Gastroesophageal sphincter (tissue), 4 donors: ENCODE data around the gene SLC38A11. TPM values are rescaled to one million over a fixed set of nuclear protein-coding genes. Genes with fewer than 3 reads are reported as not detected.

Experiments used
- ATAC-seq: fragments of 150-250 bp; one replicate; pipeline ENCODE4 v1.9.1; 2016; ENCODE audit warnings: mild to moderate bottlenecking, moderate library complexity
- H3K27ac ChIP-seq, 4 donors: fragments of 200-600 bp; sonication (generic) in 3 of 4; 1 replicate in 3 of 4; 2 replicates in 1 of 4; pipeline ENCODE4 v1.5.1; 2016 to 2019
- H3K27me3 ChIP-seq: fragments of 200-600 bp; sonication (generic); one replicate; pipeline ENCODE4 v1.5.1; 2019
- H3K36me3 ChIP-seq, 2 donors: fragments of 200-600 bp; sonication (generic); one replicate each; pipeline ENCODE4 v1.5.1; 2019; ENCODE audit warnings: control low read depth in 1 of 2
- H3K4me1 ChIP-seq, 3 donors: fragments of 200-600 bp; sonication (generic); 1 replicate in 2 of 3; 2 replicates in 1 of 3; pipeline ENCODE4 v1.5.1; 2016 to 2019; ENCODE audit warnings: control low read depth in 2 of 3
- H3K4me3 ChIP-seq, 2 donors: fragments of 200-600 bp; sonication (generic); one replicate each; pipeline ENCODE4 v1.5.1; 2019; ENCODE audit warnings: mild to moderate bottlenecking in 1 of 2, moderate library complexity in 1 of 2
- H3K9me3 ChIP-seq, 3 donors: fragments of 200-600 bp; sonication (generic); one replicate each; pipeline ENCODE4 v1.5.1; 2017 to 2019; ENCODE audit warnings: control low read depth in 2 of 3
- CTCF ChIP-seq, 4 experiments: fragments of 200-600 bp in 2 of 4; fragments of 450-650 bp in 2 of 4; sonication (generic) in 1 of 4; IDR thresholded peaks; one replicate each; pipeline ENCODE4 v1.5.1; 2017 to 2019; ENCODE audit warnings: antibody characterized with exemption in 4 of 4, mild to moderate bottlenecking in 2 of 4, moderate library complexity in 2 of 4
- EP300 ChIP-seq: sonication (generic); formaldehyde crosslinking; IDR thresholded peaks from one replicate; pipeline ENCODE4 v1.6.1; 2017; ENCODE audit warnings: antibody characterized with exemption, mild to moderate bottlenecking
- POLR2A ChIP-seq, 2 donors: fragments of 450-650 bp; IDR thresholded peaks; one replicate each; pipeline ENCODE4 v1.6.1; 2017; ENCODE audit warnings: antibody characterized with exemption in 2 of 2, mild to moderate bottlenecking in 2 of 2, moderate library complexity in 1 of 2
- POLR2AphosphoS5 ChIP-seq: sonication (generic); formaldehyde crosslinking; IDR thresholded peaks from one replicate; pipeline ENCODE4 v1.6.1; 2017; ENCODE audit warnings: antibody characterized with exemption
- WGBS, 2 donors: methylation state at CpG; one replicate each; pipeline ENCODE4 v1.1.5; 2018; ENCODE audit warnings: low coverage in 1 of 2; 5-methylcytosine and 5-hydroxymethylcytosine counted together
- total RNA-seq, 4 donors: library from RNA; depleted of rRNA; stranded (reverse); fragments of >200 nt; gene quantifications; one replicate each; pipeline ENCODE4 v1.1.0, GENCODE V29; 2016

Gene SLC38A11
- total RNA-seq, 4 donors from 2014 or later, result 0.49 to 11.7 (median 2.7) TPM

GRCh38 chr2:164934401-164935117 lies 20.8 kb downstream of the SLC38A11 start:
- no peaks in the 10 kb centered on the region for H3K9me3 ChIP-seq
- WGBS, 2 donors, result 65 to 73% methylated on average over 5 of the region's 5 CpGs
- H3K4me1 ChIP-seq, result peaks cover 0 to 7% (median 3%) of the 10 kb centered on the region in 3 donors
- no peak for ATAC-seq
- TF ChIP-seq CTCF (IDR thresholded peaks at IDR 0.05) (no peak), POLR2AphosphoS5 (no peak), POLR2A (IDR thresholded peaks at IDR 0.05) (no peak), EP300 (no peak)
- H3K4me3 ChIP-seq, result no peak overlapping the region
- H3K27me3 ChIP-seq, result no peaks in the 10 kb centered on the region
- H3K27ac ChIP-seq, result no peak overlapping the region
- no peaks in the 10 kb centered on the region for H3K36me3 ChIP-seq

GRCh38 chr2:164933671-164934189 lies 21.6 kb downstream of the SLC38A11 start:
- Histone ChIP-seq H3K4me1 (peaks cover 0 to 7% (median 3%) of the 10 kb centered on the region in 3 donors), H3K9me3 (no peaks in the 10 kb centered on the region), H3K36me3 (no peaks in the 10 kb centered on the region), H3K27me3 (no peaks in the 10 kb centered on the region), H3K4me3 (no peak overlapping the region), H3K27ac (no peak overlapping the region)
- 73 to 79% methylated on average over 3 of the region's 3 CpGs for WGBS, 2 donors
- TF ChIP-seq POLR2A (IDR thresholded peaks at IDR 0.05) (no peak), EP300 (no peak), CTCF (IDR thresholded peaks at IDR 0.05) (no peak), POLR2AphosphoS5 (no peak)
- ATAC-seq, result no peak

- Histone ChIP-seq H3K4me3 (no peak overlapping the region), H3K4me1 (peaks cover 0 to 7% (median 3%) of the 10 kb centered on the region in 3 donors), H3K9me3 (no peaks in the 10 kb centered on the region), H3K27me3 (no peaks in the 10 kb centered on the region), H3K36me3 (no peaks in the 10 kb centered on the region), H3K27ac (no peak overlapping the region)
- no peak for ATAC-seq
- TF ChIP-seq POLR2A (IDR thresholded peaks at IDR 0.05) (no peak), POLR2AphosphoS5 (no peak), EP300 (no peak), CTCF (IDR thresholded peaks at IDR 0.05) (no peak)
- 91 to 94% methylated on average over 2 of the region's 2 CpGs for WGBS, 2 donors
Observed at GRCh38 chr2:164932377-164932776, 22.9 kb downstream of the SLC38A11 start.

- Histone ChIP-seq H3K36me3 (no peaks in the 10 kb centered on the region), H3K9me3 (no peaks in the 10 kb centered on the region), H3K4me1 (no peaks in the 10 kb centered on the region), H3K4me3 (no peak overlapping the region), H3K27ac (no peak overlapping the region), H3K27me3 (no peaks in the 10 kb centered on the region)
- no peak for ATAC-seq
- no peak for TF ChIP-seq EP300
- no peak for TF ChIP-seq POLR2A (IDR thresholded peaks at IDR 0.05)
- no peak for TF ChIP-seq POLR2AphosphoS5
- no peak for TF ChIP-seq CTCF (IDR thresholded peaks at IDR 0.05)
Observed at GRCh38 chr2:164928101-164928673, 27.1 kb downstream of the SLC38A11 start.

GRCh38 chr2:164922134-164922533 lies 33.2 kb downstream of the SLC38A11 start:
- 35 to 40% methylated on average over 3 of the region's 3 CpGs for WGBS, 2 donors
- TF ChIP-seq POLR2A (IDR thresholded peaks at IDR 0.05), result no peak
- TF ChIP-seq POLR2AphosphoS5, result no peak
- no peak for TF ChIP-seq EP300
- TF ChIP-seq CTCF (IDR thresholded peaks at IDR 0.05), result no peak
- Histone ChIP-seq H3K9me3 (no peaks in the 10 kb centered on the region), H3K4me3 (no peak overlapping the region), H3K4me1 (peaks cover 0 to 3% (median 0%) of the 10 kb centered on the region in 3 donors), H3K27ac (no peak overlapping the region), H3K36me3 (no peaks in the 10 kb centered on the region), H3K27me3 (no peaks in the 10 kb centered on the region)
- no peak for ATAC-seq
